GM19328 (cell line): Measurements from ENCODE around the gene KIF26A.
"Not testable (repeated sequence)": the region's sequence is repeated elsewhere in the genome, so short reads cannot be mapped to it uniquely, and the experiment has no call there.

ENCODE experiments used
- ATAC-seq: cut with Tn5 transposase; IDR thresholded peaks from one replicate; pipeline ENCODE4 v1.9.1; 2021; ENCODE audit warnings: mild to moderate bottlenecking, moderate library complexity; ENCODE audit not compliant: unreplicated experiment

KIF26A gene

DNA sequence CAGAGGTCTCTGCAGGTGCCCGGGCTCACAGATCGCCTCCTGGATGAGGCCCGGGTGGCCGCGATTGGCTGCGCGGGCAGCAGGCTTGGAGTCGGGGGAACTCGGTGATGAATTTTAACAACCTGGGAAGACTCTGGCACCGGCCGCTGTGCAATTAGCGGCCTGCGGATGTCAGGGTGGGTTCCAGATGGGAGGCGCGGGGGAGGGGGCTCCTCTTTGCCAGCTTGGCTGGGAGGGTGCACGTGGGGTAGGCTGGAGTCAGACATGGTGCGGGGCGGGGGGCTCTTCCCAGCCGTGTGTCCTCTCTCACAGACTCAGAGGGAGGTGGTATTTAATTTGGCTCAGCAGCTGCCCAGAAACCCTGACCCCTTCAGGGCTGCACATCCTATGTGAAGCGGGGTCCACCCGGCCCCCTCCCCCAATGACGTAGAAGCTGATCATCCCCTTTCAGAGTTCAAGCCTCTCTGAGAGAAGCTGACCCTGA lies 81.4 kb downstream of the KIF26A start:
- ATAC-seq, result no peak

GRCh38 chr14:104220215-104221070 lies 82.1 kb downstream of the KIF26A start:
- no peak for ATAC-seq

DNA sequence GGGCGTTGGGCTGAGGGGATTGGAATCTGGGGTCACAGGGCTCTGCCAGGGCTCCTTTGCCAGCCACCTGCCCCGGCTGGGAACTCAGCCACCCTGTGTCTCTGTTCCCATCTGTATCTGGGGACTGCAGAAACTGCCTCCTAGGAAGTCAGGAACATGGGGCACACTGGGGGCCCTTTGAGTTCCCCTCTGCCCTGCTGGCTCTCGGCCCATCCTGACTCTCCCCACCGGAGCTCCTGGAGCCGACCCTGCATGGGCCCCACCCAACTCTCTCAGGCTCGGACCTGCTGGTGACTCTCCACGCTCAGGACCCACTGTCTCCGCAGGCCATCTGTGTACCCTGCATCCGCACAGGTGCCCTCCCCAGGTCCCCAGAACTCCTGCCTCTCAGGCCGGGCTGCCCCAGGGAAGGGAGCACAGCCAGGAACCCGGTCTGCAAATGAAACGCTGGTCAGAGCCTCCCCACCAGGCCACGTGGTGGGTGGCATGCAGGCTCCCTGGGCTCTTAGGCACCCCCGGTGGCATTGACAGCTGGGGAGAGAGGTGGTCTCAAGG lies 82.8 kb downstream of the KIF26A start:
- no peak for ATAC-seq

GRCh38 chr14:104221636-104222369 lies 83.4 kb downstream of the KIF26A start:
- no peak for ATAC-seq

GRCh38 chr14:104222396-104223036 lies 84.1 kb downstream of the KIF26A start:
- no peak for ATAC-seq

DNA sequence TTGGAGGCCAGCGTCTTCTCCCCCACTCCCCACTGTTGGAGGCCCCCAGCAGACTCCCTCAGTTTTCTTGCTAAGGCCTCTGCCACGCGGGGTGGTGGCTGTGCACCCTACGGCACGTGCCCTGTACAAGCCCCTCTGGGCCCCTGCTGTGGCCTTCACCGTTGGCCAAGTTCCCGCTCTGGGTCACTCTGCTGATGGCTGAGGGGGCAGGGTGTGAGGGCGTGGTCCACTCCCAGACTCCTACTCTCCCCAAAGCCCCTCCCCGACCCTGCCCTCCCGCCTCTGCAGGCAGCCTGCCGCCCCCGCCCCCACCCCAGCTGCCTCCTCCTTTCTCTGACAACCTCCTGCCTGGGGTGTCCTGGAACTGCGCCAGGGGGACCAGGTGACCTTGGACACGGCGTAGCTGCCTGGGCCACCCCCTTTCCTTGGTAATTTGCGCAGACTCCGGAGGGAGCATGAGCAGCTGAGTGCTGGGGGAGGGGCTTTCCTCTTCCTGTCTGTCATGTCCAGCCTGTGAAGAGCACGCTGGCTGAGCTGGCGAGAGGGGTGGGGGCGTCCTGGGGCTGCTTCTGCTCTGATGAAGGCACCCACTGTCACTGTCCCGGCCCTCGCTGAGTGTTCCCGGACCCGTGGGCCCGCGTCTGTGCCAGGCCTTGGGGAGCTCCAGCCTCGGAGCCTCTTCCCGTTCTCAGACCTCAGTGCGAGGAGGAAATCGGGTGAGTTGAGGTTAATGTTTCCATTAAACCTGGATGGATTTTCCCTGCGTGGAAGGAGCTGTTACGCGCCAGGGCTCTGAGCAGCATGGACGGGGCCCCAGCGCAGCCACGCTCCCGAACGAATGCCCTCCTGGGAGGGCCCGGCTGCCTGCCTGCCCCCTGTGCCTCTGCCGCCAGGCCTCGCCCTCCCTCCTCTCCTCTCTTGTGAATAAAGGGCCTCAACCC lies 85.0 kb downstream of the KIF26A start:
- ATAC-seq, result no peak

- no peak for ATAC-seq
Observed at GRCh38 chr14:104224131-104224505, 85.7 kb downstream of the KIF26A start.

- ATAC-seq, result no peak
Observed at GRCh38 chr14:104224506-104225277, 86.3 kb downstream of the KIF26A start.

DNA sequence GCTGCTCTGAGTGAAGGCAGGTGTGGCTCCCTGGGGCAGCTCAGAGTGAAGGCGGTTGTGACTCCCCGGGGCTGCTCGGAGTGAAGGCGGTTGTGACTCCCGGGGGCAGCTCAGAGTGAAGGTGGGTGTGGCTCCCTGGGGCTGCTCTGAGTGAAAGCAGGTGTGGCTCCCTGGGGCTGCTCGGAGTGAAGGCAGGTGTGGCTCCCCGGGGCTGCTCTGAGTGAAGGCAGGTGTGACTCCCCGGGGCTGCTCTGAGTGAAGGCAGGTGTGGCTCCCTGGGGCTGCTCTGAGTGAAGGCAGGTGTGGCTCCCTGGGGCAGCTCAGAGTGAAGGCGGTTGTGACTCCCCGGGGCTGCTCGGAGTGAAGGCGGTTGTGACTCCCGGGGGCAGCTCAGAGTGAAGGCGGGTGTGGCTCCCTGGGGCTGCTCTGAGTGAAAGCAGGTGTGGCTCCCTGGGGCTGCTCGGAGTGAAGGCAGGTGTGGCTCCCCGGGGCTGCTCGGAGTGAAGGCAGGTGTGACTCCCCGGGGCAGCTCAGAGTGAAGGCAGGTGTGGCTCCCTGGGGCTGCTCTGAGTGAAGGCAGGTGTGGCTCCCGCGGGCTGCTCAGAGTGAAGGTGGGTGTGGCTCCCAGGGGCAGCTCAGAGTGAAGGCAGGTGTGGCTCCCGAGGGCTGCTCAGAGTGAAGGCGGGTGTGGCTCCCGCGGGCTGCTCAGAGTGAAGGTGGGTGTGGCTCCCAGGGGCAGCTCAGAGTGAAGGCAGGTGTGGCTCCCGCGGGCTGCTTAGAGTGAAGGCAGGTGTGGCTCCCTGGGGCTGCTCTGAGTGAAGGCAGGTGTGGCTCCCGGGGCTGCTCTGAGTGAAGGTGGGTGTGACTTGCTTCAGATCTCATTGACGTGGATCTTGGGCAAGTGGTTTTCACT lies 87.1 kb downstream of the KIF26A start:
- ATAC-seq, result not testable (repeated sequence)

- ATAC-seq, result no peak
Observed at GRCh38 chr14:104226421-104227383, 88.3 kb downstream of the KIF26A start.

- no peak for ATAC-seq
Observed at GRCh38 chr14:104227806-104228205, 89.4 kb downstream of the KIF26A start.

DNA sequence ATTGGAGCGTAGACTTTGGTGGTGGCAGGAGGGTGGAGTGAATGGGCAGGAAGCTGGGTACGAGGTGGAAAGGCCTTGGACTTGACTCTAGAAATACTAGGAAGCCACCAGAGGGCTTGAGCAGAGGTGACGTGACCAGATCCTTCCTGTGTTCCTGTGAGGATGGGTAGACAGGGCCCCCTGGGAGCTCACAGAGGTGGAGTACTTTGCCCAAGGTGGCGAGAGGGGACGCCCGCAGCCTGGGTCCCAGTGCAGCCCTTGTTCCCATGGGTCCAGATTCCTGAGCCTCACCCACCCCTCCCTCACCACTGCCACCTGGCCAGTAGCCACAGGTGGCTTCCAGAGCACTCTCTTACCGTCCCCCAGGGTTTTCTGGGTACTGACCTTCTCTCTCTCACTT lies 89.8 kb downstream of the KIF26A start:
- ATAC-seq, result no peak

DNA sequence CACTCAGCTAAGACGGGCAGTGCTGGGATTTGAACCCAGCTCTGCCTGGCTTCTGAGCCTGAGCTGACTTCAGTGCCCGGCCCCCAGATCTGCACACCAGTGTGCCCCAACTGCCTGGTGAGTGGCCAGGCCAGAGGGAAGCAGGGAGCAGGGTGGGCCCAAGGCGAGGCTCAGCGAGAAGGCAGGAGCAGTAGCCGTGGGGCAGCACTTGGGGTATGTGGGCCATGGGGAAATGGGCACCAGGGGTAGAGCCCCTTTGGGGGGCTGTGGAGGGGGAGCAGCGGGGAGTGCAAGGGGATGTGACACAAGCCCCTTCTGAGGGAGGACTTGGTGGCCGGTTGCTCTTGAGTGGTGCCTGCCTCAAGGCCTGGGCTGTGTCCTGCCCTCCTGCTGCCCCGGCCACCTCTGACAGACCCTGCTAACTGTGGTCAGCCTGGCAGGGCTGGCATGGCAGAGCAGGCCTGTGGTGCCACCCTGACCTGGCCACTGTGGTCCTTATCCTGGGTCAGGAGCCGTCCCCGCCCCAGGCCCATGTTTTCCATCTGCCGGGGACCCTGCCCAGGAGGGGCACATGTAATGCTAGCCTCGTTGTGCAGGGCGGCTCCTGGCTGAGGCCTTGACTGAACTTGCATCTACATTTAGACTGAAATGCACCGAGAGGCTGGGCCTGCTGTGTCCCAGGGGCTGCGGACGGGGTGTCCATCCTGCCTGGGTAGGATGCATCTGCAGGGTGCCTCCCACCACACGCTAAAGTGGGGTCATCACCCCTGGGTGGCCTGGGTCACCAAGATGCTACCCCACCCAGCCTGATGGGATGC lies 90.5 kb downstream of the KIF26A start:
- ATAC-seq, result no peak

GRCh38 chr14:104229534-104230055 lies 91.2 kb downstream of the KIF26A start:
- no peak for ATAC-seq

DNA sequence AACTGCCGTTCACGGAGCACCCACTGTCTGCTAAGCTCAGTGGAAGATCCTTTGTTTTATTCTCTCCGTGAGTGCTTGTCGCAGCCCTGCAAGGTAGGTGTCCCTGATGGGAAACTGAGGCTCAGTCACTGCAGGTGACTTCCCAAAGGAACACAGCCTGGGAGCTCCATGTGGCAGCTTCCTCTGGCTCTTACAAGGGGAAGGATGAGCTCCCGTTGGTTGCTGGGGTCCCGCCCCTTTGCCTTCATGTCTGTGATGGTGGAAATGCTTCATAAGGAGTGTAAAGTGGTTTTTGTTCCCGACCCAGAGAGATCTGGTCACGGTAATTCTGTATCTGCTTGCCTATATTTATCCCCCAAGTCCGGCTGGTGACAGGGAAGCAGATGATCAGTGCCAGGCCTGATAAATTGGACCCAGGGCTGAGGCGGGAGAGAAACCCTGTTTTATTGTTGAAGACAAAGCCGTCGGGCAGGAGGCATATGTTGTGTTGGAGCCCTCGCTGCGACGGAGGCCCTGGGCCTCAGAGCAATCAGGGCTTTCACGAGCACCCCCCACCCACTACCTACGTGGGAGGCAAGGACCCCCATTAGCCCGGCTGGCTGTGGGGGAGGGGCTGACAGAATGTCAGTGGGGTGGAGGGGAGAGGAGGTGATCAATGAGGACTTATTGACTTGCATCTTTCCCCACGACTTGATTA lies 91.9 kb downstream of the KIF26A start:
- no peak for ATAC-seq
